SK-N-MC (cell line): Measurements from ENCODE around the gene SLC22A17.

Experiments used
- EZH2 ChIP-seq: fragments of 200-600 bp; sonication (generic); IDR thresholded peaks from one replicate; pipeline ENCODE4 v1.6.1; 2017; ENCODE audit warnings: antibody characterized with exemption
- POLR2AphosphoS5 ChIP-seq: IDR thresholded peaks from 2 replicates; pipeline ENCODE4 v1.6.1; 2012; ENCODE audit warnings: mild to moderate bottlenecking, low read depth, low read length, borderline replicate concordance

DNA sequence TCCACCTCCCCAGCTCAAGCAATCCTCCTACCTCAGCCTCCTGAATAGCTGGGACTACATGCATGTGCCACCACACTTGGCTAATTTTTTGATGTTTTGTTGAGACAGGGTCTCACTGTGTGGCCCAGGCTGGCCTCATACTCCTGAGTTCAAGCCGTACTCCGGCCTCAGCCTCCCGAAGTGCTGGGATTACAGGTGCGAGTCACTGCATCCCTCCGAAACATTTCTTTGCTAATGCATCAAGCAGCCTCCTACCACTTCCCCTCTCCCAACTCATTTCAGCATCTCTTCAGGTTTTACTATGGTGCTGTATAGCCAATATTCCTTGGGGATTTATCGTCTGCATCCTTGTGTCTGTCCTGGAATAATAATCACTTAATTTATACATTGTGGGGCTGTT, 2.3 kb upstream of the SLC22A17 start:
- TF ChIP-seq POLR2AphosphoS5, result peak; percentile 27; the same call in 1 of the 2 replicates
- no peak for TF ChIP-seq EZH2
